HepG2 (cell line): ENCODE data around the gene PCAT7.

ENCODE experiments used
- CBFB ChIP-seq: sonication (generic); formaldehyde crosslinking; IDR thresholded peaks from 2 replicates; pipeline ENCODE4 v1.4.0; 2020; ENCODE audit warnings: missing genetic modification reagents
- MYC ChIP-seq: sonication (generic); formaldehyde crosslinking; IDR thresholded peaks from 2 replicates; pipeline ENCODE4 v1.9.0; 2021; ENCODE audit warnings: missing genetic modification reagents, borderline replicate concordance
- SMARCC2 ChIP-seq: fragments of 450-650 bp; IDR thresholded peaks from 2 replicates; pipeline ENCODE4 v1.6.1; 2017; ENCODE audit warnings: antibody characterized with exemption, mild to moderate bottlenecking
- ZNF251 ChIP-seq: sonication (generic); formaldehyde crosslinking; IDR thresholded peaks from 2 replicates; pipeline ENCODE4 v1.9.0; 2021; ENCODE audit warnings: mild to moderate bottlenecking, missing genetic modification reagents
- TF ChIP-seq, protein P1 (sequence below), 2 experiments: sonication (generic) in 1 of 2; formaldehyde crosslinking in 1 of 2; IDR thresholded peaks; 2 replicates each; pipeline versions ENCODE4 v1.4.0 to v1.6.1; 2016 to 2020; ENCODE audit warnings: borderline replicate concordance in 1 of 2, low read depth in 1 of 2, mild to moderate bottlenecking in 1 of 2, missing genetic modification reagents in 1 of 2

DNA sequence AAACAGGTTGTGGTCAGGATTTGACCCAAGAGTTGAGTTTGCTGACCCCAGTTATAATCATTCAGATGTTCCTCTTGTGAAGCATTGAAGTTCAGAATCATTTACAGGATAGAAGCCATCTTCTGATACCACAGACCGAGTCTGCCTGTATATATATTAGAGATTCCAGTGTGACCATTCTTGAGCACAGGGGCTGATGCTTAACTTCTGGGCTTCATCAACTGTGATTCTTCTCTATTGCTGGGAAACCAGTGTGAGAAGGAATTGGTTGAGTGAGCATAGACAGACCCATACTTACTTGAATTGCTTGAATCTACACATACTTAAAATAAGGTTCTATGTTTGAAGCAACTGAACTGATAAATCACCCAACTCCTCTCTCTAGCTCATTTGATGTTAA, 27.9 kb upstream of the PCAT7 start:
- TF ChIP-seq MYC (no peak), ZNF251 (CRISPR knock-in tag) (no peak), SMARCC2 (no peak), CBFB (no peak)
- TF ChIP-seq, protein P1, sequence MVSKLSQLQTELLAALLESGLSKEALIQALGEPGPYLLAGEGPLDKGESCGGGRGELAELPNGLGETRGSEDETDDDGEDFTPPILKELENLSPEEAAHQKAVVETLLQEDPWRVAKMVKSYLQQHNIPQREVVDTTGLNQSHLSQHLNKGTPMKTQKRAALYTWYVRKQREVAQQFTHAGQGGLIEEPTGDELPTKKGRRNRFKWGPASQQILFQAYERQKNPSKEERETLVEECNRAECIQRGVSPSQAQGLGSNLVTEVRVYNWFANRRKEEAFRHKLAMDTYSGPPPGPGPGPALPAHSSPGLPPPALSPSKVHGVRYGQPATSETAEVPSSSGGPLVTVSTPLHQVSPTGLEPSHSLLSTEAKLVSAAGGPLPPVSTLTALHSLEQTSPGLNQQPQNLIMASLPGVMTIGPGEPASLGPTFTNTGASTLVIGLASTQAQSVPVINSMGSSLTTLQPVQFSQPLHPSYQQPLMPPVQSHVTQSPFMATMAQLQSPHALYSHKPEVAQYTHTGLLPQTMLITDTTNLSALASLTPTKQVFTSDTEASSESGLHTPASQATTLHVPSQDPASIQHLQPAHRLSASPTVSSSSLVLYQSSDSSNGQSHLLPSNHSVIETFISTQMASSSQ (IDR thresholded peaks at IDR 0.05; ENCODE audit: low read depth): no peak
- TF ChIP-seq, protein P1 (CRISPR knock-in tag; IDR thresholded peaks at IDR 0.05; ENCODE audit: borderline replicate concordance): no peak
